HG03135 (cell line): ENCODE data around the gene AUTS2.

Source experiments
- ATAC-seq: cut with Tn5 transposase; IDR thresholded peaks from one replicate; pipeline ENCODE4 v1.9.1; 2021; ENCODE audit warnings: mild to moderate bottlenecking, moderate library complexity; ENCODE audit not compliant: unreplicated experiment

AUTS2 gene

DNA sequence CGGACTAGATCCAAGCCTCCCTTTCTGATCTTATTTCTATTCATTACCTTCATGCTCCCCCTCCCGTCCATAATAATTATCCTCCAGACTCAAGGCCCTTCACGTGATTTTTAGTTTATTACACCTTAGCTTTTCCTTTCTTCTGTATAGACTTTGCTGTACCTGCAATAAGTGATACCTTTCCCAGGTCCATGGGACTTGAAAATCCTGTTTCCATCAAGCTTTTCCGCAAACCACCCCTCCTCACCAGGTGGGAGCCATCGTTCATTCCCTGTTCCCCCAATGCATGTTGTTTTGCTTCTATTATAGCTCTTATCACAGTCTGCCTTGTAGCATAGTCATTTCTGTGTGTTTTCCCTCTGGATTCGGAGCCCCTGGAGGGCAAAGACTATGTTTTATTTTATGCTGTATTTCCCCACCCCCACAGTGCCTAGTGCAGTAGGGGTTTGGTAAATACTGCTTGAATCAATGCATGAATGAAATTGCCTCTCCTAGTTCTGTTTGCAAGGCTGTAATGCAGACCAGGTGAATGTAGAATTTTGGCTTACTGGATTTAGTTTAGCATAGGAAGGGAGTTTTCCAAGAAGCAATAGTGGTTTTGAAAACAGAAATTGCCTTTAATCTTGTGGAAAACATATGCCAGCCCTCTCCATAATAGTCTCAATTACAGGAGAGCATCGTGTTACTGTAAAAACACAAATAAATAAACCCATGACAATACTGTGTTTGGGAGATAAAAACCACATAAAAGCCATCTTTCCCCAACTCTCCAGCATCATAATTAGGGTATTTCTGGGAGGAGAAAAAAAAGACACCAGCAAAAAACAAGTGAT is 213.4 kb downstream of the AUTS2 start:
- no peak for ATAC-seq

DNA sequence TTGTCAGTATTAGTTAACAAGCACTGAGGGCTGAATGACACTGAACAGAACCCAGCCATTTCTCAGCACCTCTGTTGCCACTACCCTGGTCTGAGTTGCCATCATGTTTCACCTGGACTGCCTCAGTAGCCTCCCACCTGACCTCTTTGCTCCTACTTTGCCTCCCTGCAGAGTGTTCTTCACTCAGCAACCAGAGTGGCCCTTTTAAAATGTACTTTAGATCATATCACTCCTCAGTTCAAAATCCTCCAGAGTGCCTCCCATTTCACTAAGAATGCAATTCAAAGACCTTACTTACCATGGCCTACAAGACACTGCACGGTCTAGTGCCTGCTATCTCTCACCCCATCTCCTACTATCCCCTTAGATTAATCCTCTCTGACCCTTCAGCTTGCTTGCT is 214.5 kb downstream of the AUTS2 start:
- no peak for ATAC-seq

DNA sequence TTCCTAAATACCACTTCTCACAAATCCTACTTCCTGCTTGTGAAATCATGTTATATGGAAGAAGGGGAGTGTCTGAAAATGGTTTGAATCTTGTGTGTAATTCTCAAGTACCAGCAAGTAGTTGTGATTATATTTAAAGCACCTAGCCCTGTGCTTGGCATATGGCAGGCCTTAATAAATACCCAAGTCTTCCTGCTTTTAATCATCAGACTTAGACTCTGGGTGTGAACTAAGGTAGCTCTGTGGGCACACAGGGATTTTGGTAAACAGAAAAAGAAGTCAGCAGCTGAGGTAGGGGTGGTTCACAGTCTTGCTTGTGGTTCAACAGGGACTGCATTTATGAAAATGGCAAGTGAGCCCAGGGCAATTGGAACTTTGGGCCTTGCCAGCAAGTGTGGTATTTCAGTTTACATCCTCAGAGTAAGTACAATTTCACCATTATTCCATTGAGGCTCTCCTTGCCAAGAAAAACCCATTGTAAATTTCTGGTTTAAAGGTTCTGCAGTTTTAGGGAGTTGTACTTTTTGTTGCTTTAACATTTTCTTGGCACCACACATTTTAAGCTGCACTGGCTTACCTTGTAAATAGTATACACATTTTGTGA is 215.5 kb downstream of the AUTS2 start:
- ATAC-seq, result no peak

DNA sequence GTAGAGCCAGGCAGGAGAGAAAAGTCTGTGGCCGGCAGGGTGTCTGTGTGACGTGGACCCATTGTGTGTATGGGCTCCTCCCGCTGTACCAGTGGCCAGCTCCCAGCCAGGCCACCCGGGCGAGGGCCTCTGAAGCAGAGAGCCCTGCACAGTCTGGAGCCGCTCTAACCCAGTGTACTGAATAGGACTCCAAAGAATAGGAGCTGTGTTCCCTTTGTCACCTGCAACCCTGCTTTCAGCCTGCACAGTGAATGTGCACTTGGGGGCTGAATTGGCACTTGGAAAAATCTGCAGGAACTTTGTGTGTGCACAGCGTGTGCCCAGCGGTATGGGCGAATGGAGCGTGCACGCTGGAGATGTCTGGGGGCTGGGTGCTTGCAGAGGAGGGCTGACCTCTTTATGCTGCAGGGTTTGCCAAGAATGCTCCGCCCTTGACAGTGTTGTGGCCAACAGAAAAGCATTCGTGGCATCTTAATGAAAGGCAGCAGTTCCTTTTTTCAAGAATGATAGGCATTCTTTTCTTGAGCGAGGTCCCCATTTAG is 216.2 kb downstream of the AUTS2 start:
- no peak for ATAC-seq

DNA sequence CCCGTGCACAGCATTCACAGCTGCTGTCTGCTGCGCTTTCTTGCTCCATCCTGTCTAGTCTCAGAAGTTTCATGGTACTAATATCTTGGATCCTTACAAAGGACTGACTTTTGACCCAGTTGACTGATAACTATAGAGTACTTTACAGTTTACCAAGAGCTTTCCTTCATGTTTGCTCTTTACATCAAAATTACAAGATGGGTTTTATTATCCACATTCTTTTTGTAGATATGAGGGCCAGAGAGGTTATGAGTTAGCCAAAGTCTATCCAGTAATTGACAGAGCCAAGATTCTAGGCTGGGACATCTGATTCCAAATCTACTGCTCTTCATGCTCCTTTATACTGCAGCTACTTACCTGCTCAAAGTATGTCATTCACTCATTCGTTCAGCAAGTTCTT is 218.2 kb downstream of the AUTS2 start:
- ATAC-seq, result no peak

DNA sequence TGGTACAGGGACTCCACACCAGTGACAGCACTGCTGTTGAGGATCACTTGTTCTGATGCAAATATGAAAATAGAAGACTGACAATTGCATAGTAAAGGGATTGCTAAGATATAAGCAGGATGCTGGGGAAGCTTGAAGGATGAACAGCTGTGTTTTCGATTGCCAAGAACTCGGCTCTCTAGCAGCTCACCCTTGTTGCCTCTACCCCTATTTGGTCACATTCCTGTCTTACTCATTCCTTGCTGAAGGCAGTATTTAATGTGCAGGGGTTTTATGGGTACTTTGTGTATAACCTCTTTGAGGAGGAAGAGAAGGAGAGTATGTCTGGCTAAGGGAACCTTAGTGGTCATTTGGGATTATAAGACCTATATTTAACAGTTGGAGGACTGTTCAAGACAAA is 218.8 kb downstream of the AUTS2 start:
- ATAC-seq, result no peak

DNA sequence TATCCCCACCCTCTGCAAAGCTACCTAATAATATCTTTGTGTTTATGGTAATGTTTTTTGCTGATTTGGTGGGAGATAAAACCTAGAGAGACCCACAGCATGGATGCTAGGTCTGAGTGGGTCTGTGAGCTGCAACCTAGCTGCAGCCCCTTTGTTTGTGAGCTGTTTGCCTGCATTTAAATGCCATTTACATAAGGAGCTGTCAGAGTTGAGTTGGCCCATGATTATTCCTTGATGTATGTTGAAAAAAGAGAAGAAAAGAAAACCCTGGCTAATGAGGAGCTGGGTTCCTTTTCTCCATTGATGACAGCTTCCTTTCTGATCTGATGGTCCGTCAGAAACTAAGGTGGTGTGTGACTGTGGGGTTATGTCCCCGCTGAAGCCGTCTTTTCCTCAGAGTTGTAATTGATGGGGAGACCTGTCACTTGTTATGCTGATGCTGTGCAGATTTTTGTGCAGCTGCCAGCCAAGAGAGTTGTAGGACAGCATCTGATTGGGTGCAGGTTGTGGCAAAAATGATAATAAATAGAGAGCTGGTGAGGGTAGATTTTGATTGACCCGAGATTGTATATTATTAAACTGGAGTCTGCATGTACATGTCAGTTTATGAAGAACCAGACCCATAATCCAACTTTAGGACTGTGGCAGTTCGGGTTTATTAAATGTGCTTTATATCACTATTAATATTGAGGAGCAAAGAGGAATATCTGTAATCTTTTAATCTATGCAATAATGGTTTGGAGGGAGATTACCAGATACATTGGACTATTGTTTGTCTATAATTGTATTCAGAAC is 219.8 kb downstream of the AUTS2 start:
- ATAC-seq, result no peak

DNA sequence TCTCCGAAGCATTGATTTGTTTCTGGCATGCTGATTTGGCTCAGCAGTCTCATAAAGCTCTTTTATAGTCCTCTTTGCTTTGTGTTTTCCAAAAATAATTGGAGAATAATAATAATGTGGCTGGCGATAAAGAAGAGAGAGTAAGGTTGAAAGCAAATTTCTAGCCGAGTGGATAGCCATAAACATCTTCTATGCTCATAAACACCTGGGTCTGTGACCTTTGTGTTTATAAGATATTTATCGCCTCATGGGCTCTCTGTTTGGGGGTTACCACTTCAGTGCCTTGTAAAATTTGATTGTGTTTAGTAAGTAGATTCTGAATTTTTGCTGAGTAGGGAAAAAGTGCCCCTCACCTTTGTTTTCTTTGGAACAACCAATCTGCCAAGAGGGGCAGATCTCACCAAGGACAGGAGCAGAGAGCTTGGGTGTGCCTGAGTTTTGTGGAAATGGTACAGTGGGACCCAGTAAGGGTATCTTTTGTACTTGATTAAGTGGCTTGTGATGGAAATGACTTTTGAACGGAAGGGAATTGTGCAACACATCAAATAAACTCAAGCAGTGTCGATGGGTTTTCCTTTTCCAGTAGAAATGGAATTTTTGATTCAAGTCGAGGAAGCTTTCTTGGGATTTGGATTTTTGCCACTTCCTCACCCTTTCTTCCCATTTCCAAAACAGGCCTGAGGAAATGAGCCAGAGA is 220.5 kb downstream of the AUTS2 start:
- ATAC-seq, result no peak

DNA sequence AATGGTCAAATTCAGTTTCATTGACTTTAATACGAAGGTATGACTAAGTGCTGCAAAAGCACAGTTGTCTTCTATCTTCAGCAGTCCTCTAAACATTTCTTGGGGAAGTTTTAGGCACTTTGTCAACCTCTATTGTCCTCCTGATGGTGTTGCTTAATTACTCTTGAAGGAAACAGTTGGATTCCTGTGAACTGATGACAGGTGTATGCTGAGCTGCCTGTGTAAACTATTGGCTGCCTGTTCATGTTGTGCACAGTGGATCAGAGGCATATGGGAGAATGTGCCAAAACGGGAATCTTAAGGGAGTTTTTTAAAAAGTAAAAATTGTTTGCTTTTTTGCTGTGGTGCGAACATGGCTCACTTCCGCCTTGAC is 221.0 kb downstream of the AUTS2 start:
- no peak for ATAC-seq

DNA sequence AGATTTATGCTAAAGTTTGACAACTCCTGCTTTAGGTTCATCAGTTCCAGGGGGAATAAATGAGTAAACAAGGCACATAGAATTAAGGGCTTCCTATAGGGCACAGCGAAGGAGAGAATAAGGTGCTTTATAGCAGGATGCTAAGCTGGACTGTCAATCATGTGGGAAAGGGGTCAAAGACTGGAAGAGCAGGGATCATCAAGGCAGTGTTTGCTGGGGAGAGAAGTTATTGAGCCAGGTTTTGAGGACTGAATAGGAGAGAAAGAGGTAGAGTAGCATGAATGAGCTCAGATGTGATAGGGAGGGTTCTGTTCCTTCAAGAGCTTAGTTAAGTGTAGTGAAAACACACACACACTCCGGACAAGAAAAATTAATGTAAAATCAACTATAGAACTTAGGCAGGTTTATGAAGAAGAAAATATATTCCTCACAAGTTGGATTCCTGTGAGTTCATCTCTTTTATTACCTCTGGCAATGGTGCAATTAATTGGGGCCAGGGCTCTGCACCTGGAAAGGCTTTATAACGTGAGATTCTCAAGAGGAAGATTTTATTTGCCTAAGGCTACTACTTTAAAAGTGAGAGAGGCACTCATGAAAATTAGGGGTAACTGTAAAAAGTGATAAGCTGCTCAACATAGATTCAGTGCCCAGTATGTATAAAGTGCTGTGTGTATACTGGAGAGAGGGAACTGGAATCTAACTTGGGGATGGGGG is 222.4 kb downstream of the AUTS2 start:
- no peak for ATAC-seq

DNA sequence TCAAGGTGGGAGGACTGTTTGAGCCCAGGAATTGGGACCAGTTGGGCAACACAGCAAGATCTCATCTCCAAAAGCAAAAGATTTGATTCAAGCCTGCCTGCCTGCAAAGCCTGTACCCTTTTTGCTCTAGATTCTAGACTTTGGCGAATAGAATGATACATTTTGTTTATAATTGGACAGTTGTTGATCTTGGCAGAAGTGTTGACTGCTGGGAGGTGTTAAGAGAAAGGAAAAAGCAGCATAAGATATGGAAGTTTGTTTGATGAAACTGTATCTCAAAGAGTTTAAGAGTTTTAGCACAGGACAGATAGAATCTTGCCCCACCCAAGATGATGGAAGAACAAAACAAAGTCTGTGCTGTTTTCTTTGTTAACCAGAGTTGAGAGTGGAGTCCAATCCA is 224.1 kb downstream of the AUTS2 start:
- ATAC-seq, result no peak

DNA sequence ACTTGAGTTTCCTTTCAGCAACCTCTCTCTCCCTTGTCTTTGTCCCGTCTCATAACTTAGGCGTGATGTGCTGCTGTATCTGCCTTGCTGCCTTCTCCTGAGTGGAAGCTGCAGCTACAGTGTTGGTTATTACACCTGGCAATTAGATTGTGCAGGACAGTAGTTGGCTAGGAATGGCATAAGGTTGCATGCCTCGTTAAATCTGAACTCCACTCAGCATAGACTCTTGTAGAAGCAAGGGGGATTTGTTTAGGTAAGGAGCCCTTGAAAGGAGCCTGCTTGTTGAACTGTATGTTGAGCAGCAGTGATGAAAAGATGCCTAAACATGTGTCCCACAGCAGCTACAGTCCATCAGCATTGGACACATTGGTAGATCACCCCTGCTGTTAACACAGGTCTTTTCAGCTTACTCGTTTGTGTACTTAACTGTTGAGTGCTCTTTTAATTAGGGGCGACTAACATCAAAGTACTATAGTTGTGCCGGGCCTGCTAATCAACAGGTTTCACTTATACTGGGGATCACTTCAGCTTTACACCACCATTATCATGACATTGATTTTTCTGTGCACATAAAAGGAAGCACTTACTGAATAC is 225.0 kb downstream of the AUTS2 start:
- no peak for ATAC-seq

DNA sequence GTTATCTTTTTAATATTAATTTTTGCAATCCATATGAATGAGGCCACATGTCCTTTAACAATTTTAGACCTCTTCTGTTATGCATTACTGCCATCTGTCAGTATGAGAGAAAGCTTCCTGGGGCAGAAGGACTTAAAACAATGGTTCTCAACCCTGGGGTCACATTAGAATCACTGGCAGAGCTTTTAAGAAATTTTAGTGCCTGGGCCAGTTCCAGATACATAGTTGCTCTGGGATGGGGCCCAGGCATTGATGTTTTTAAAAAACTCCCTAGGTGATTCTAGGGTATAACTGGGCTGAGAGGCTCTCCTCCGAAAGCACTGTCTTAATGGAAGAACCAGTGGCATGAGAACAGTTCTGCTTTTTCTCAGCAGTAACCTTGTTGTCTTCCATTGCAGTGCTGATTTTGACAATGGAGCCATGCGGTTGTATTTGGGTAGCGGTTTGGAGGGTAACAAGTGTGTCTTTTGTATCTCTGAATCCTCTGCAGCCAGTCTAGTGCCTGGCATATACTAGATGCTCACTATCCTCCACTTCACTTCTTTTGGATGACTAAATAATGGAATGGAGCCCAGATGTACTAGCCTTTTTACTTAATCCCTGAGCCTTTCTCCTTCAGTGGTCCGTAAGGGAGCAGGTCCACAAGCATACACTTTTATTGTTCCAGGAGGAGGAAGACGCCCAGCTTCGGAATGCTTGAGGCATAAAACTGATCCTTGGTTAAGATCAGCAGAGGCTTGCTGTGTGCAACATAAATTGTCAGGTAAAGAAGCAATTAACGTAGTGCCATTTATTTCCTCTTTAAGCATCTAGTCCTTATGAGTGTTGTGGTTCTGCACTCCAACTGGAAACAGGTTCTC is 227.1 kb downstream of the AUTS2 start:
- ATAC-seq, result no peak

DNA sequence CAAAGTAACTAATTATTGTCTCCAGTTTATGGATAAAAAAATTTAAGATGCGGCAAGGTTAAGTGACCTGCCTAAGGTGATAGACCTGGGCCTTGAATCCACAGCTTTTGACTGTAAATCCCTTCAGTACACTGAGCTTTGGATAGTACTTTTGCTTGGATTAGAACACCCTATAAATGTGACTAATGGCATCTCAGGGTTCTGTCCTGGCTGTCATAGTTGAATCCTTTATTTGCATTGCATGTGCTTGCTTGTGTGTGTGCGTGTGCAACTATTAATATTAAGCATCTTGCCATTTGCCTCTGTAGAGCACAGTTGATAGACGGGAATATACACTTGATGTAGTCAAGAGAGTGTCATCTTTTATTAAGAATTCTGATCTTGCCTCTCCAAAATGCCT is 228.0 kb downstream of the AUTS2 start:
- ATAC-seq, result no peak

DNA sequence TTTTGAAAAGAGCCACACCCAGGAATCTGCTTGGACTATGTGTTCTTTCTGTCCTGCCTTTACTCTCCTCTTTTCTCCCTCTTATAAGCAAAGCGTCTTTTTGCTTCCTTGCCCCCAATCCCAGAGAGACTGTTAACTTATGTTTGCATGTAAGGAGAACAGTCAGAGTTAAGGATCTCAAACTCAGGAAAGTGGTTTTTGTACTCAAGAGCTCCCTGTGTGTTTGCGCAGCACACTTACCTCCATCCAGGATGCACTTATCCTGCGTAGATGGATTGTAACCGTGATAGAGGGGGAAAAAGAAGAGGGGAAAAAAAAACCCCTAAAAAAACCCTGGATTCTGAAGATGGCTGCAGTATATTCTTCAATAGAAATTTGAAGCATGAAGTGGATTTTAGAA is 228.9 kb downstream of the AUTS2 start:
- no peak for ATAC-seq

DNA sequence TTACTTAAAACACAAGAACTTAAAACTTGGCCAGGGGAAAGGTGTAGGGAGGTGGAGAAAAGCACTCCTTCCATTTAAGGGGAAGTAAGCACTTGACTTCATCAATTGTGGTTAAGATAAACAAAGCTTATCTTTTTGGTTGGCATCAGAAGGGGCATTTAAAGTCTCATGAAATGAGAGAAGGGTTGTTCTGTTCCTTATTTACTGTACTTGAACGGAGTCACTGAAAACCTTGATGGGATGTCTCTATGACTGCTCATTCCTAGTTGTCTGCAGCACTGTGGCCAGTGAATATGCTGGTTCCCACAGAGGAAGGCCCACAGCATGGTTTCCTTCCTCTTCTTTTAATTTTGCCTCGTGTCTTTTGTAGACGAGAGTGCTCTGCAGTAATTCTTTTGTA is 229.3 kb downstream of the AUTS2 start:
- ATAC-seq, result no peak

DNA sequence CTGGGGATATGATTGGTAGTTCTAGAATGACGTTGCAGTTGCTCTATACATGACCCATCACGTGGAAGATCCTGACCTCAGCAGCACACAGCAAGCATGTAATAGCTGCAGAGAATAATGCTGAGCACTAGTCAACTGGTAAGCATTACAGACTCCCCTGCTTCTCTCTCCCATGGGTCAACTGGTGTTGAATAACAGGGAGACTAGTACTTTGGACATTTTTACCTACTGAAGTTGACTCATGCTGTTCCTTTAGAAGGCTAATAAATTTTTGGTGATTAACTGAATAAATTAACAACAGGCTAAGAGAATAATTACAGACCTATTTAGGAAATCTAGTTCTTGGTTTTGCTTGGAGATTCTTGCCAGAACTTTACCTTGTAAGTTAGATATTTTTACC is 234.1 kb downstream of the AUTS2 start:
- ATAC-seq, result no peak

DNA sequence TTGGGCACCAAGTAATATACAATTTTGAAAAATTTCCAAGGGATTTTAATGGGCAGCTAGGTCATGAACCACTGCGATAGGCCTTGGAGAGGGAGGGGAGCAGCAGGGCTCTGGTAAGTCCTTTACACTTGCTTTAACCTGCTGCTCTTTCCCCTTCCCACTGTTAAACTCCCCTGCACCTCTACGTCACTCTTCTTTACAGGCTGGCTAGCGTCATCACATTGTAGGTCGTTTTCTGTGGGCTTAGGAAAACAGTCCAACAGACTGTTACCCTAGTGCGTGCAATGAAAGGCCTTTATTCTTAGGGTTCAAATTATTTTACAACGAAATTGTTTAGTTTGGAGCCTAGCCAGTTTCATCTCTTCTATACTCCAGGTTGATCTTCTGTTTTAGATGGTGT is 235.7 kb downstream of the AUTS2 start:
- ATAC-seq, result no peak

DNA sequence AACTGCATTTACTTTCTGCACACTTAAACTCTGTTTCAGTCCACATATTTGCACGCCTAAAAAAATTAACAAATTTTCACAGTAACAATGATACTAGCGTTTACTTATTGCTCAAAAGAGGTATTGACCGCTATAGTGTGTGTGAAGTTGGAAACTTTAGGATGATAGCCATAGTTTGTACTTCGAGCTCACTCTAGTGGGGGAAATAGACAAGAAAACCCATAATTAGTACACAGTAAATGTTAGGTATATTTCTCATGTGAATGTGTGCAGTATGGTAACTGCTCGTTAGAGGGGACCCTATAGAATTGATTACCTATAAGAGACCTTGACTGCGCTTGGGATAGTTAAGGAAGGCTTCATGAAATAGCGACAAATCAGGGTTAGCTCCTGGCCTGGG is 238.4 kb downstream of the AUTS2 start:
- ATAC-seq, result no peak
